Measurements from ENCODE around the gene GHITM.
"Not testable (repeated sequence)": the region's sequence is repeated elsewhere in the genome, so short reads cannot be mapped to it uniquely, and the experiment has no call there.

GHITM gene

GRCh38 chr10:84158550-84158949 lies 19.2 kb downstream of the GHITM start:
- TF ChIP-seq CTCF (IDR thresholded peaks at IDR 0.05; ENCODE audit: control extremely low read depth, extremely low read depth, low read depth, missing control alignments), result no peak
- no peak for DNase-seq (ENCODE audit: extremely low spot score)
- CTCF ChIA-PET, result interaction anchor here (0.7 to 4.8 kb wide), 7 partner anchors 10 to 55 kb away, joined by 3 to 40 read pairs (median 6); no protein-coding TSS in a partner anchor
- POLR2A ChIA-PET, result no interaction called here

- TF ChIP-seq CTCF (IDR thresholded peaks at IDR 0.05; ENCODE audit: control extremely low read depth, extremely low read depth, low read depth, missing control alignments), result no peak
- POLR2A ChIA-PET, result no interaction called here
- DNase-seq (ENCODE audit: extremely low spot score), result no peak
- CTCF ChIA-PET, result interaction anchor here (0.7 to 4.8 kb wide), 9 partner anchors 10 to 56 kb away, joined by 3 to 40 read pairs (median 4); no protein-coding TSS in a partner anchor
These were observed 19.9 kb downstream of the GHITM start for GRCh38 chr10:84159076-84159685.

- ChIA-PET CTCF (interaction anchor here (1.1 to 4.8 kb wide), 7 partner anchors 8 to 54 kb away, joined by 3 to 40 read pairs (median 6); partner anchors contain the start of gene GHITM), POLR2A (no interaction called here)
- no peak for DNase-seq (ENCODE audit: extremely low spot score)
- peak; percentile 17 for TF ChIP-seq CTCF (IDR thresholded peaks at IDR 0.05; ENCODE audit: control extremely low read depth, extremely low read depth, low read depth, missing control alignments)
These were observed 21.5 kb downstream of the GHITM start for GRCh38 chr10:84160663-84161362.

GRCh38 chr10:84163996-84164395 lies 24.7 kb downstream of the GHITM start:
- POLR2A ChIA-PET, result no interaction called here
- CTCF ChIA-PET, result interaction anchor here (1.0 to 8.5 kb wide), 6 partner anchors 9 to 373 kb away, joined by 3 to 62 read pairs (median 4); partner anchors contain the start of gene GPR15LG
- no peak for DNase-seq (ENCODE audit: extremely low spot score)
- no peak for TF ChIP-seq CTCF (IDR thresholded peaks at IDR 0.05; ENCODE audit: control extremely low read depth, extremely low read depth, low read depth, missing control alignments)

GRCh38 chr10:84164442-84164841 lies 25.1 kb downstream of the GHITM start:
- ChIA-PET POLR2A (no interaction called here), CTCF (interaction anchor here (0.8 to 8.5 kb wide), 7 partner anchors 10 to 372 kb away, joined by 3 to 62 read pairs (median 4); no protein-coding TSS in a partner anchor)
- DNase-seq (ENCODE audit: extremely low spot score), result no peak
- TF ChIP-seq CTCF (IDR thresholded peaks at IDR 0.05; ENCODE audit: control extremely low read depth, extremely low read depth, low read depth, missing control alignments), result no peak

GRCh38 chr10:84166620-84167288 lies 27.4 kb downstream of the GHITM start:
- ChIA-PET CTCF (interaction anchor here (0.8 to 8.5 kb wide), 3 partner anchors 11 to 25 kb away, joined by 3 to 62 read pairs (median 4); no protein-coding TSS in a partner anchor), POLR2A (interaction anchor here (1.5 kb wide), 1 partner anchor 19 kb away, joined by 8 read pairs; no protein-coding TSS in a partner anchor)
- DNase-seq (ENCODE audit: extremely low spot score), result no peak
- TF ChIP-seq CTCF (IDR thresholded peaks at IDR 0.05; ENCODE audit: control extremely low read depth, extremely low read depth, low read depth, missing control alignments), result no peak

GRCh38 chr10:84167289-84167653 lies 28.0 kb downstream of the GHITM start:
- CTCF ChIA-PET, result interaction anchor here (0.8 to 8.5 kb wide), 4 partner anchors 12 to 35 kb away, joined by 3 to 62 read pairs (median 4); no protein-coding TSS in a partner anchor
- POLR2A ChIA-PET, result interaction anchor here (1.5 kb wide), 1 partner anchor 19 kb away, joined by 8 read pairs; no protein-coding TSS in a partner anchor
- not testable (repeated sequence) for DNase-seq (ENCODE audit: extremely low spot score)

- POLR2A ChIA-PET, result not testable (repeated sequence)
- CTCF ChIA-PET, result interaction anchor here (0.9 to 8.5 kb wide), 9 partner anchors 9 to 96 kb away, joined by 3 to 62 read pairs (median 7); partner anchors contain the start of gene CDHR1
These were observed 29.1 kb downstream of the GHITM start for GRCh38 chr10:84168382-84168781.

GRCh38 chr10:84171237-84171636 lies 31.9 kb downstream of the GHITM start:
- POLR2A ChIA-PET; DNase-seq (ENCODE audit: extremely low spot score): not testable (repeated sequence)
- CTCF ChIA-PET, result interaction anchor here (8.5 kb wide), 1 partner anchor 23 kb away, joined by 62 read pairs; no protein-coding TSS in a partner anchor

More at GRCh38 chr10:84168382-84168781, 29.1 kb downstream of the GHITM start:
- not testable (repeated sequence) for DNase-seq (ENCODE audit: extremely low spot score)

Measured in GM10248 (cell line).